HG02973 (cell line): ENCODE data around the gene MBNL1.

Experiments used
- ATAC-seq: cut with Tn5 transposase; IDR thresholded peaks from one replicate; pipeline ENCODE4 v1.9.1; 2021; ENCODE audit warnings: moderate library complexity; ENCODE audit not compliant: unreplicated experiment

Gene MBNL1

GRCh38 chr3:152373379-152373778 is 104.7 kb downstream of the MBNL1 start:
- ATAC-seq = no peak

- no peak for ATAC-seq
These were observed 105.7 kb downstream of the MBNL1 start for GRCh38 chr3:152374262-152374990.

- ATAC-seq = no peak
These were observed 106.8 kb downstream of the MBNL1 start for GRCh38 chr3:152375546-152375945.

- peak; percentile 63 for ATAC-seq
These were observed 107.8 kb downstream of the MBNL1 start for GRCh38 chr3:152376351-152377183.

GRCh38 chr3:152377184-152377570 is 108.4 kb downstream of the MBNL1 start:
- peak; percentile 18 for ATAC-seq

- no peak for ATAC-seq
These were observed 110.8 kb downstream of the MBNL1 start for GRCh38 chr3:152379415-152380042.

GRCh38 chr3:152380043-152380442 is 111.3 kb downstream of the MBNL1 start:
- no peak for ATAC-seq

- peak; percentile 48 for ATAC-seq
These were observed 113.2 kb downstream of the MBNL1 start for GRCh38 chr3:152381881-152382295.

- ATAC-seq = no peak
These were observed 113.8 kb downstream of the MBNL1 start for GRCh38 chr3:152382312-152383135.

GRCh38 chr3:152383136-152383606 is 114.4 kb downstream of the MBNL1 start:
- no peak for ATAC-seq

GRCh38 chr3:152384412-152384811 is 115.7 kb downstream of the MBNL1 start:
- no peak for ATAC-seq

GRCh38 chr3:152385761-152386160 is 117.0 kb downstream of the MBNL1 start:
- no peak for ATAC-seq

- ATAC-seq = no peak
These were observed 117.5 kb downstream of the MBNL1 start for GRCh38 chr3:152386208-152386607.

- ATAC-seq = no peak
These were observed 119.9 kb downstream of the MBNL1 start for GRCh38 chr3:152388631-152389030.

GRCh38 chr3:152389316-152389934 is 120.7 kb downstream of the MBNL1 start:
- no peak for ATAC-seq

GRCh38 chr3:152390647-152391046 is 121.9 kb downstream of the MBNL1 start:
- no peak for ATAC-seq

GRCh38 chr3:152391671-152392070 is 122.9 kb downstream of the MBNL1 start:
- ATAC-seq = no peak

GRCh38 chr3:152392272-152392880 is 123.6 kb downstream of the MBNL1 start:
- ATAC-seq = no peak

GRCh38 chr3:152394246-152394645 is 125.5 kb downstream of the MBNL1 start:
- ATAC-seq = no peak

- no peak for ATAC-seq
These were observed 127.0 kb downstream of the MBNL1 start for GRCh38 chr3:152395764-152396163.
